ENCODE results near the gene FH. TPM values are rescaled to one million over a fixed set of nuclear protein-coding genes. Genes with fewer than 3 reads are reported as not detected.

FH gene
- 44.0 and 45.5 TPM in 2 replicates for total RNA-seq (2014; rRNA removed; shearing (Covaris generic))
- 72.1 and 74.6 TPM in 2 replicates for total RNA-seq (2022)
- Bru-seq, nascent RNA = percentile 79 among the genes with signal in this experiment
- BruChase-seq, experiment 1, labeled RNA remaining after a 6-hour chase = percentile 75 among the genes with signal in this experiment
- BruChase-seq, experiment 2, labeled RNA remaining after a 2-hour chase = percentile 64 among the genes with signal in this experiment
- long read RNA-seq, transcript FH-201 (10 exons, 1,797 nt) = major isoform, 97 of 105 reads
- long read RNA-seq, partial matches to known transcripts = 7 of 105 reads
- long read RNA-seq, other reads (novel, unspliced or antisense) = 1 of 105 reads

GRCh38 chr1:241519308-241520079 lies at the start of gene FH:
TSS of gene FH (minus strand) at chr1:241519755. CDS start at chr1:241519722, 33 bp downstream.
- H3K9me2 ChIP-seq (ENCODE audit: insufficient read depth, low read length) = no peaks in the 10 kb centered on the region
- intact Hi-C loops (cut with micrococcal nuclease; ENCODE audit: unreplicated experiment) = loop anchor here (1.0 to 10.0 kb wide), 2 partner anchors 329 to 1265 kb away; partner anchors contain the start of gene EXO1
- TF ChIP-seq EZH2phosphoT487 (IDR thresholded peaks at IDR 0.05; ENCODE audit: borderline replicate concordance, low read depth, low read length) (no peak), CTCF (conservative IDR thresholded peaks at IDR 0.05; ENCODE audit: low read length) (no peak)
- peak within 1 kb of the TSS; percentile 88 for H3K4me3 ChIP-seq (ENCODE audit: low read depth, low read length, poor library complexity, severe bottlenecking)
- H3K27ac ChIP-seq (ENCODE audit: low read depth, low read length, poor library complexity, severe bottlenecking) = peak within 1 kb of the TSS; percentile 45
- peak within 1 kb of the TSS; percentile 80 for H3K4me2 ChIP-seq (ENCODE audit: low read length)
- H3K36me3 ChIP-seq (ENCODE audit: insufficient read depth, low read length) = peaks cover 24% of the 10 kb centered on the region
- no peaks in the 10 kb centered on the region for H3K9me3 ChIP-seq (ENCODE audit: low read length)
- no peaks in the 10 kb centered on the region for H4K20me1 ChIP-seq (ENCODE audit: insufficient read depth, low read length)
- POLR2A ChIA-PET = interaction anchor here (0.6 to 1.4 kb wide), 11 partner anchors 8 to 616 kb away, joined by 3 to 9 read pairs (median 3); partner anchors contain the start of gene KMO
- DNase-seq (ENCODE audit: low spot score) = peak; percentile 96
- peaks cover 13% of the 10 kb centered on the region; the same call in 1 of the 2 replicates for H3K79me2 ChIP-seq (ENCODE audit: insufficient read depth, low read depth, low read length)
- CTCF ChIA-PET (ENCODE audit: unreplicated experiment) = no interaction called here
- BruUV-seq (replicated peaks) = no TSS peak
- H3K4me1 ChIP-seq (ENCODE audit: insufficient read depth, low read length, poor library complexity, severe bottlenecking) = peaks cover 22% of the 10 kb centered on the region
- peak within 1 kb of the TSS; percentile 89 for H2AFZ ChIP-seq (ENCODE audit: low read length)

GRCh38 chr1:241560849-241561187 lies 41.3 kb upstream of the FH start:
- H3K9me3 ChIP-seq (ENCODE audit: low read length) = no peaks in the 10 kb centered on the region
- no peak overlapping the region for H3K4me2 ChIP-seq (ENCODE audit: low read length)
- H3K79me2 ChIP-seq (ENCODE audit: insufficient read depth, low read depth, low read length) = no peaks in the 10 kb centered on the region
- H3K36me3 ChIP-seq (ENCODE audit: insufficient read depth, low read length) = peaks cover 29% of the 10 kb centered on the region
- no peak for TF ChIP-seq CTCF (conservative IDR thresholded peaks at IDR 0.05; ENCODE audit: low read length)
- TF ChIP-seq EZH2phosphoT487 (IDR thresholded peaks at IDR 0.05; ENCODE audit: borderline replicate concordance, low read depth, low read length) = no peak
- DNase-seq (ENCODE audit: low spot score) = no peak
- no peak overlapping the region for H2AFZ ChIP-seq (ENCODE audit: low read length)
- H3K4me1 ChIP-seq (ENCODE audit: insufficient read depth, low read length, poor library complexity, severe bottlenecking) = no peaks in the 10 kb centered on the region
- H4K20me1 ChIP-seq (ENCODE audit: insufficient read depth, low read length) = no peaks in the 10 kb centered on the region
- BruUV-seq (replicated peaks) = no TSS peak
- no peak overlapping the region for H3K27ac ChIP-seq (ENCODE audit: low read depth, low read length, poor library complexity, severe bottlenecking)
- CTCF ChIA-PET (ENCODE audit: unreplicated experiment) = no interaction called here
- POLR2A ChIA-PET = interaction anchor here (1.0 kb wide), 1 partner anchor 8 kb away, joined by 3 read pairs; no protein-coding TSS in a partner anchor
- H3K9me2 ChIP-seq (ENCODE audit: insufficient read depth, low read length) = no peaks in the 10 kb centered on the region
- intact Hi-C loops (cut with micrococcal nuclease; ENCODE audit: unreplicated experiment) = no loop called here
- H3K4me3 ChIP-seq (ENCODE audit: low read depth, low read length, poor library complexity, severe bottlenecking) = no peak overlapping the region

Measured in OCI-LY7 (cell line).